Stimulated activated naive B cell treated with anti-CD40 and anti-IgM and Interleukin-4, amounts not matched to agents 10 μg/mL and 1 μg/mL and 100 μg/mL, for 72 hours (primary cell): Measurements from ENCODE around the gene DYRK1B.

Experiments
- ATAC-seq, 2 donors: fragments of 150-1000 bp; cut with Tn5 transposase; replicated peaks; 2 replicates each; pipeline ENCODE4 v1.10.0; 2021; ENCODE audit warnings: moderate library complexity in 1 of 2
- DNase-seq: peaks from one replicate; pipeline ENCODE4 v3.0.0; 2021
- H3K27ac Mint-ChIP-seq: one replicate; pipeline ENCODE4 v1.8.0; 2022; ENCODE audit warnings: mild to moderate bottlenecking, mixed read lengths
- H3K27me3 Mint-ChIP-seq, 2 donors: one replicate each; pipeline ENCODE4 v1.8.0; 2022; ENCODE audit warnings: mixed read lengths in 2 of 2
- H3K36me3 Mint-ChIP-seq, 2 donors: one replicate each; pipeline ENCODE4 v1.8.0; 2022; ENCODE audit warnings: mixed read lengths in 2 of 2, mild to moderate bottlenecking in 1 of 2
- H3K4me1 Mint-ChIP-seq, 2 donors: one replicate each; pipeline ENCODE4 v1.8.0; 2022; ENCODE audit warnings: mixed read lengths in 2 of 2, mild to moderate bottlenecking in 1 of 2
- H3K4me3 Mint-ChIP-seq, 2 donors: one replicate each; pipeline ENCODE4 v1.8.0; 2022; ENCODE audit warnings: mild to moderate bottlenecking in 2 of 2, mixed read lengths in 2 of 2, moderate library complexity in 1 of 2
- H3K9me3 Mint-ChIP-seq, 2 donors: one replicate each; pipeline ENCODE4 v1.8.0; 2022; ENCODE audit warnings: mixed read lengths in 2 of 2, mild to moderate bottlenecking in 1 of 2

The DYRK1B gene

DNA sequence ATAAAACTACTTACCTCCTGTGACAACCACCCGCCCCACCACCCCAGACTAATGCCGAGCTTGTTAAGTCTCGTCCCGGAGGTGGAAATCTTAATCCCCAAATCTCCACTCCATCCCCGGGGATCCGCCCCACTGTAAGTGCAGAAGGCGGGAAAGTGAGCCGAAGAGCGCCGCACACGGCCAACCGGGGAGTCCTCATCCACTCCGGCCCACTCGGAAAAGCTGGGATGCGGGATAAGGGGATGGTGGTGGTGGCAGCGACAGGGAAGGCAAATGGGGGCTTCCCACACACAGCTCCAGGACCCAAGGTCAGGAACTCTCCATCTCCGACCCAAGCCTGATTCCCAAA lies 11.6 kb upstream of the DYRK1B start:
- Mint-ChIP-seq H3K9me3 (no peaks in the 10 kb centered on the region), H3K4me3 (peak overlapping the region; percentile 90 to 97), H3K4me1 (peaks cover 38 to 46% of the 10 kb centered on the region in 2 donors), H3K27me3 (peaks cover 0 to 7% of the 10 kb centered on the region in 2 donors), H3K27ac (peak overlapping the region; percentile 98), H3K36me3 (peaks cover 11 to 26% of the 10 kb centered on the region in 2 donors)
- DNase-seq: no peak
- no peak for ATAC-seq

DNA sequence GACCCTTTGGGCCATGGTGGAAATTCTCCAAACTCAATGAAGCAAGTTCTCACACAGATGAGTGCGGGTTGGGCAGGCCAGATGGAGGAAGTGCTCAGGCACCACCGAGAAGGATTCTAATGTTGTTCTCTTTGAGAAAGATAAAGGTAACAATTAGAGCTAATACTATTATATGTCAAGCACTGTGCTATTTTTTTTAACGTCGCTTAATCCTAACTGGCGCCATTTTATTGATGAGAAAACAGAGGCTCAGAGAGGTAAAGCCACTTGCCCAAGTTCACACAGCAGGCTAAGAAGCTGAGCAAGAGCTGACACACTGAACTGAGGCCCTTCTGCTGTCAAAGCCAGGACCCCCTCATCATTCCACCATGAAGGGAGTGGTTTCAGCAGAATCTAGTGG lies 11.2 kb upstream of the DYRK1B start:
- H3K27ac Mint-ChIP-seq: peak overlapping the region; percentile 98
- H3K4me3 Mint-ChIP-seq: peak overlapping the region; percentile 90 to 97
- no peak for DNase-seq
- peaks cover 38 to 46% of the 10 kb centered on the region in 2 donors for H3K4me1 Mint-ChIP-seq
- ATAC-seq: no peak
- H3K9me3 Mint-ChIP-seq: no peaks in the 10 kb centered on the region
- peaks cover 14 to 30% of the 10 kb centered on the region in 2 donors for H3K36me3 Mint-ChIP-seq
- H3K27me3 Mint-ChIP-seq: peaks cover 0 to 7% of the 10 kb centered on the region in 2 donors

DNA sequence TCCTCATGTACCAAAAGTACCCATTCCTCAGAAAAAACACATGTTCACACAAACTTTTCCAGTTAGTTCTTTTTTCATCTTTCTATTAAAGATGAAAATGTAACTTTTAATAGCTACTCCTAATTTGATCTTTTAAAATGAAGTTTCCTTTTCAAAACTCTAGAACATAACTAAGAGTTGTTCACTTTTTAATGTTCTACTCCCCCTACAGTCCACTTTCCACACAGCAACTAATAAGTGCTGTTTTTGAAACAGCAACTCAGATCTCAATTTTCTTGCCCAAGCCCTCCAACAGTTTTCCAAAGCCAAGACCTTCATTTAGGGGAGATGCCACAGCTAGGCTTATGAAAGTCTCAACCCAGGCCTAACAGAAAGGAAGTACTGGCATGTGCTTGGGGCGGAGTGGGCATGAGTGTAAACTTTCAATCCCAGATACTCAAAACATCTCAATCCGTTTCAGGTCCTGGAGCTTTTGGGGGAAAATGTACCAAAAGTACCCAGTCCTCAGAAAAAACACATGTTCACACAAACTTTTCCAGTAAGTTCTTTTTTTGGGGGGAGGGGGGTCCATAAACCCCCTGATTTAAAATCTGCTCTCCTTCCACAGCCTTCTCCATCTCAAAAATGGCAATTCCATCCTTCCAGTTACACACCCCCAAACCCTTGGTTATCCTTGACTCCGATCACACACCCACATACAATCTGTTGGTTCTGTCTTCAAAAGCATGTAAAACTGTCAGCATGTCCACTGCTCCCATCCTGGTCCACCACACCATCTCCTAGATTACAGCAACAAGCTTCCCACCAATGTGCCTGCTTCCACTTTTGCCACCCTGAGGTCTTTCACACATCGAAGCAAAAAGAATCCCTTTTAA lies 10.2 kb upstream of the DYRK1B start:
- DNase-seq: no peak
- Mint-ChIP-seq H3K9me3 (no peaks in the 10 kb centered on the region), H3K4me1 (peaks cover 43 to 52% of the 10 kb centered on the region in 2 donors), H3K36me3 (peaks cover 22 to 40% of the 10 kb centered on the region in 2 donors), H3K27me3 (peaks cover 0 to 2% of the 10 kb centered on the region in 2 donors), H3K27ac (peak overlapping the region; percentile 98), H3K4me3 (peak overlapping the region; percentile 90 to 97)
- ATAC-seq: no peak

DNA sequence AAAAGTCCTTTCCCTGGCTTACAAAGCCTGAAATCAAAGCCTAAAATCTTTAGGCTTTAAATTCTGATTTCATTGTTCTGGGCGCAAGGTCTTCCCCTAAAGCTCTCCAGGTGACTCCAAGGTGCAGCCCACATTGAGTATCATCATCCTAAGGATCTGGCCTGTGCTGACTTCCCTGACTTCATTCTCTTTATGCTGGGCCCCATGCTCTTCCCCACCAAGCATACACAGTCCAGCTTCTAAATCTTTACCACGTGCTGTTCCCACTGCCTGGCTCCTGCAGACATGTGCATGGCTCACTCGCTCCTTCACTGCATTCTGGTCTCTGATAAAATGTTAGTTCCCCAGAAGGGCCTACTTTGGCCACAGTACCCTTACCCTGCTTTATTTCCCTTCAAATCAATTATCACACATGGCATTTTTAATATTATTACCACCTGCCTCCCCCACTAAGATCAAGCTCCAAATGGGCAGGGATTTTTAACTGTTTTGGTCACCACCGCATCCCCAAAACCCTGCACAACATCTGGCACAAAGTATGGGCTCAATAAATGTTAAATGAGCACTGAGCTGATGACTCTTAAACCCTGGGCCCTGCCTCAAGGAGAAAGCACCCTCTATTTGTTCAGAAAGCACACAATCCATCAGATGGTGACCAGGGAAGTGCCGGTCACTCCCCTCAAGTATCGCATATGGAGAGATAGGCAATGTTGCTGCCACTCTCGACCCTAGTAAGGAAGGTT lies 8.9 kb upstream of the DYRK1B start:
- DNase-seq: no peak
- Mint-ChIP-seq H3K27ac (peak overlapping the region; percentile 69), H3K4me3 (peak overlapping the region in 1 of 2 donors; percentile 1), H3K9me3 (no peaks in the 10 kb centered on the region), H3K36me3 (peaks cover 24 to 42% of the 10 kb centered on the region in 2 donors), H3K4me1 (peaks cover 43 to 53% of the 10 kb centered on the region in 2 donors), H3K27me3 (no peaks in the 10 kb centered on the region)
- no peak for ATAC-seq

DNA sequence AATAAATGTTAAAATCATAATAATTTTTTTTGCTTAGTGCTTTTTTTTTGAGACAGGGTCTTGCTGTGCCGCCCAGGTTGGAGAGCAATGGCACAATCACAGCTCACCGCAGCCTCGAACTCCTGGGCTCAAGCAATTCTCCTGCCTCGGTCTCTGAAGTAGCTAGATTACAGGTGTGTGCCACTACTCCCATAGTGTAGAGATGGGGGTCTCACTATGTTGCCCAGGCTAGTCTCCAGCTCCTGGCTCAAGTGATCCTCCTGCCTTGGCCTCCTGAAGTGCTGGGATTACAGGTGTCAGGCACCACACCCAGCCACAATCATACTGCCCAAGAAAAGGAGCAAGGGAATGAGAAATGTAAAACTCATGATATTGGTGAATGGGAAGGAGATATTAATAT lies 7.1 kb upstream of the DYRK1B start:
- Mint-ChIP-seq H3K36me3 (peaks cover 34 to 57% of the 10 kb centered on the region in 2 donors), H3K9me3 (no peaks in the 10 kb centered on the region), H3K27me3 (no peaks in the 10 kb centered on the region), H3K4me1 (peaks cover 34 to 46% of the 10 kb centered on the region in 2 donors), H3K4me3 (no peak overlapping the region), H3K27ac (no peak overlapping the region)
- no peak for DNase-seq
- ATAC-seq: no peak

DNA sequence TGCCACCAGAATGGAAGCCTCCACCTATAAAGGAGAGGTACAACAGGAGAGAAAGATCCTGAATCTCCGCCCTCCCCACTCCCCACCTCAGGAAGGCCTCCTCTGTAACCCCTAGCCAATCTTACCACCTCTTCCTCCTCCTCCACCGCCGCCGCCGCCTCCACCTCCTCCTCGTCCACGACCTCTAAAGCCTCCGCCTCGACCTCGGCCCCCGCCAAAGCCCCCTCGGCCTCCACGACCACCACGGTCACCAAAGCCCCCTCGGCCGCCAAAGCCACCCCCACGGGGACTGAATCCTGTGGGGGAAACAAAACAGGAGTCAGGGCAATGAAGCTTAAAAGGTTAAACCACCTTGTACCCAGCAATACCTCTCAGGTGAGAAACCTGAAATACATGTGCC lies 6.5 kb upstream of the DYRK1B start:
- no peak overlapping the region for H3K4me3 Mint-ChIP-seq
- peaks cover 31 to 57% of the 10 kb centered on the region in 2 donors for H3K36me3 Mint-ChIP-seq
- H3K9me3 Mint-ChIP-seq: no peaks in the 10 kb centered on the region
- H3K27ac Mint-ChIP-seq: peak overlapping the region; percentile 5
- ATAC-seq (no peak), DNase-seq (no peak)
- no peaks in the 10 kb centered on the region for H3K27me3 Mint-ChIP-seq
- peaks cover 32 to 46% of the 10 kb centered on the region in 2 donors for H3K4me1 Mint-ChIP-seq

DNA sequence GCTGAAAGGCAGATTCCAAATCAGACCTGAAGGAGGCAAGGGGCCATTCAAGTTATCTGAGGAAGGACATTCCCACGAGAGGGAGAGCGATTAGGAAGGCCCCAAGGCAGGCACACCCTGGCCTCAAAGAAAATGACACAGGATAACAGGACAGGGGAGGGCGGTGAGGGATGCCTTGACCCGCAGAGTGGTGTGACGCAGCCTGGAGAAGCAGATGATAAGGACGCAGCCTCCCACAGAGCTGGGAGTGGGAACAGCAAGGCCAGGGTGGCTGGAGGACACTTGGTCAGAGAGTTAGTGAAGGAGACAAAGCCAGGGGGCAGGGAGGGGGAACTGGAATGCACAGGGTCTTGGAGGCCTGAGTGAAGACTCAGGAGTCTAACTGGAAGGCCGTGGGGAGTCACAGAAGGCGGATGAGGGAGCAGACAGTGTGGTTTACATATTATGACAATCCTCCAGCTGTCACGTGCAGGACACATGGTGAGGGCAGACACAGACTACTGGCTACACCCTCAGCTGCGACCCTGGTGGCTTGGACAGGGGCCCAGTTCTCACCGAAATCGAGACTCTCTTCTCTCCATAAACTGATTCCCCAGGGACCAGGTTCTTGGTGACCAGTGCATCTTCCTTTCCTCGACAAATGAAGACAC lies 5.8 kb upstream of the DYRK1B start:
- Mint-ChIP-seq H3K36me3 (peaks cover 29 to 55% of the 10 kb centered on the region in 2 donors), H3K27ac (no peak overlapping the region), H3K4me3 (no peak overlapping the region), H3K27me3 (no peaks in the 10 kb centered on the region), H3K4me1 (peaks cover 29 to 40% of the 10 kb centered on the region in 2 donors), H3K9me3 (no peaks in the 10 kb centered on the region)
- DNase-seq (no peak), ATAC-seq (no peak)

DNA sequence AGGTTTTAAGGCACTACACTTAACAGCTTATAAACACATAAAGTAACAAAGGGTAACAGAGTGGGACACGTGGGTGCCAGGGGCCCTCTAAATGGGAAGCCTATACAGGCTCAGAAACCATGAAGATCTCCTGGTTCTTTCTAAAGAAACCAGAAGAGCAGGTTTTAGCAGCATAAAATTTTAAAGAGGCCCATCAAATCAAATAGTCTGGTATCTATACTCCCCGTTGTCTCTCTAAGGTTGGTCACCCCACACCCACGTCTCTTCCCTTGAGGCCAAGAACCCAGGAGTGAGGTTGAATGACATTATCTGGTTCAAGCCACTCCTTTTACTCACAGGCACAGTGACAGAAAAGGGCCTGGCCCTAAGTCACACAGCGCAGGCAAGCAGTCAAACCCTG lies 4.6 kb upstream of the DYRK1B start:
- no peaks in the 10 kb centered on the region for H3K27me3 Mint-ChIP-seq
- no peak for DNase-seq
- no peak for ATAC-seq
- peaks cover 2 to 3% of the 10 kb centered on the region in 2 donors for H3K9me3 Mint-ChIP-seq
- H3K36me3 Mint-ChIP-seq: peaks cover 32 to 53% of the 10 kb centered on the region in 2 donors
- no peak overlapping the region for H3K4me3 Mint-ChIP-seq
- H3K27ac Mint-ChIP-seq: no peak overlapping the region
- H3K4me1 Mint-ChIP-seq: peaks cover 26 to 37% of the 10 kb centered on the region in 2 donors

DNA sequence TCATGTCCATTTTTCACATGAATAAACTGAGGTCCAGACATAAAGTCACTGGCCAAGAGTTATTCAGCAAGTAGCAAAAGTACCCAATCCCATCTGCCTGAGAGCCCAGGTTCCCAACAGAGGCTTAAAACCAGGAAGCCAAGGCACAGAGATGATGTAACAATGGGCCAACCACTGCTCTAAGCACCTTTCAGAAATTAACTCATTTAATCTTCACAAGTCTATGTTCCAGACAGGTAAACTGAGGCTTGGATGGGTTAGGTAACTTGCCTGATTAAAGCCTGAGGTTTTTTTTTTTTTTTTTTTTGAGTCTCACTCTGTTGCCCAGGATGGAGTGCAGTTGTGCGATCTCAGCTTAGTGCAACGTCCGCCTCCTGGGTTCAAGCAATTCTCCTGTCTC lies 4.0 kb upstream of the DYRK1B start:
- peaks cover 25 to 35% of the 10 kb centered on the region in 2 donors for H3K4me1 Mint-ChIP-seq
- H3K4me3 Mint-ChIP-seq: no peak overlapping the region
- no peaks in the 10 kb centered on the region for H3K27me3 Mint-ChIP-seq
- no peak overlapping the region for H3K27ac Mint-ChIP-seq
- peaks cover 2 to 3% of the 10 kb centered on the region in 2 donors for H3K9me3 Mint-ChIP-seq
- DNase-seq (no peak), ATAC-seq (no peak)
- H3K36me3 Mint-ChIP-seq: peaks cover 32 to 51% of the 10 kb centered on the region in 2 donors

DNA sequence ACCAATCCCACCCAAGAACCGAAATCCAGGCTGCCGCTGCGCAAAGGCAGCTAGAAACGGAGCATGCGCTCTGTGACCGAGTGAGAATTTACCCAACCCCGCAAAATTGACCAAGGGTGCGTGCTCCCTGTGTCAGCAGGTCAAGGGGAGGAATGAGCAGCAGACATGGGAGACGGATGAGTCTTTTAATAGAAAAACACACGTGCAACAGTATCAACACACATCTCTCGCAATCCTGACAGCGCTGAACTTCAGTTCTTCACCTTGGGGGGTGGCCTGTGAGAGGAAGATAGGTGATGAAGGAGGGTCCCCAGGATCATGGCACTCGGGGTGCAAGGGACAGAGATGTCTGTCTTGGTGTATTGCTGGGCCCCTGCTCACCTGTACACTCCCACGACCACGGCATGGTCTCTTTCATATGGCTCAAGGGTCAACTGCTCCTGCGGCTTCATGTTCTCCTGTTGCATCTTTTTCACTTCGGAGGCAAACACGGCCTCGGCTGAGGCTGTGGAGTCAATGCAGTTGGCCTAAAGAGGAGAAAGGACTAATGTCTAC lies 402 bp upstream of the DYRK1B start:
- Mint-ChIP-seq H3K4me3 (peak overlapping the region; percentile 79 to 92), H3K4me1 (peaks cover 27 to 33% of the 10 kb centered on the region in 2 donors)

DNA sequence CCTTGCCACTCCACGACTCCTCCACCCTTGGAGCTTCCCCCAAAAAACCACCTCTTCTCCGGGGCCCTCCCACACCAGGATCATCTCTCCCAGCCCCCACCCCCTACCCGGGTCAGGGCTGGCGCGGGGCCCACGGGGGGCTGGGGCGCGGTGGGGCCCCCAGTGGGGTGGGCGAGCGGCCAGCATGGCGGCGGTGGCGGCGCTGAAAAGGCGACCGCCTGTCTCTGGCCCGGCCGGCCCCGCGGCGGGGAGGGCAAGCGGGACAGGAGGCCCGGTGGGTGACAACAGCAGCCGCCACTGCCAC lies 850 bp downstream of the DYRK1B start:
- DNase-seq (no peak), ATAC-seq (no peak)
- H3K36me3 Mint-ChIP-seq: peaks cover 43 to 66% of the 10 kb centered on the region in 2 donors
- no peaks in the 10 kb centered on the region for H3K27me3 Mint-ChIP-seq
- peak overlapping the region; percentile 91 for H3K27ac Mint-ChIP-seq
- peak overlapping the region; percentile 79 to 92 for H3K4me3 Mint-ChIP-seq
- H3K4me1 Mint-ChIP-seq: peaks cover 34 to 42% of the 10 kb centered on the region in 2 donors
- H3K9me3 Mint-ChIP-seq: peaks cover 2 to 3% of the 10 kb centered on the region in 2 donors

More for the DNA sequence above, 402 bp upstream of the DYRK1B start:
- Mint-ChIP-seq H3K9me3 (peaks cover 2 to 3% of the 10 kb centered on the region in 2 donors), H3K27ac (peak overlapping the region; percentile 91), H3K27me3 (no peaks in the 10 kb centered on the region), H3K36me3 (peaks cover 36 to 58% of the 10 kb centered on the region in 2 donors)
- DNase-seq: no peak
- no peak for ATAC-seq

DNA sequence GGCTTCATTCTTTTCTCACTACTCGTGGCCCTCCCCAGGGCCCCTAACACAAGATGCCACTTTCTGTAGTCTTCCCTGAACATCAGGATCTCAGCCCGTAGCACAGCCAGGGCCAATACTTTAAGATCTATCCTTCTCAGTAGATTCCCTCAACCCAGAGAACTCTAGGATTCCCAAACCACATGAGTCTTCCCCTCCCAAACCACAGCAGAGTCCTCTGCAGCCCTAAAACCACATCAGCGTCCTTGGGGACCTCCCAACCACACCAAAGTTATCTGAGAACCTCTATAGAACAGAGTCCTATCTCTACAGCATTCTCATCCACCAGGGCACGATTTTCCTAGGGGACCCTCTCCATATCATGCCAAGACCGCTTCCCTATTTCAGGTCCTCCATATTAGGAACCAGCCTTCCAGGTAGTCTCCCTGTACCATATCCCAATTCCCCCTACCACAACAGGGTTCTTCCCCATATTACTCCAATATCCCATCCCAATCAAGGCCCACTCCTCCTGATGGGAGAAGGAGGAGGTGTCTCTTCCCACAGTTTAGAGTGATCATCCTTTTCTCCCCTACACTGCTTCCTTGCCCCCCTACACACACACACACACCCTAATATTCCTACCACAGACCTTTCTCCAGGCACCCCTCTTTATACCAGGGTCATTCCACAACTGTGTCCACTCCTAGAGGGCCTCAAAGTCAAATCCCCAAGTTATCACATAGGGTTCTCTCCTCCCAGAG lies 1.4 kb downstream of the DYRK1B start:
- DNase-seq (no peak), ATAC-seq (no peak)
- H3K4me3 Mint-ChIP-seq: peak overlapping the region; percentile 75 to 92
- H3K4me1 Mint-ChIP-seq: peaks cover 34 to 42% of the 10 kb centered on the region in 2 donors
- no peaks in the 10 kb centered on the region for H3K27me3 Mint-ChIP-seq
- H3K27ac Mint-ChIP-seq: peak overlapping the region; percentile 86
- peaks cover 2 to 3% of the 10 kb centered on the region in 2 donors for H3K9me3 Mint-ChIP-seq
- H3K36me3 Mint-ChIP-seq: peaks cover 44 to 67% of the 10 kb centered on the region in 2 donors

DNA sequence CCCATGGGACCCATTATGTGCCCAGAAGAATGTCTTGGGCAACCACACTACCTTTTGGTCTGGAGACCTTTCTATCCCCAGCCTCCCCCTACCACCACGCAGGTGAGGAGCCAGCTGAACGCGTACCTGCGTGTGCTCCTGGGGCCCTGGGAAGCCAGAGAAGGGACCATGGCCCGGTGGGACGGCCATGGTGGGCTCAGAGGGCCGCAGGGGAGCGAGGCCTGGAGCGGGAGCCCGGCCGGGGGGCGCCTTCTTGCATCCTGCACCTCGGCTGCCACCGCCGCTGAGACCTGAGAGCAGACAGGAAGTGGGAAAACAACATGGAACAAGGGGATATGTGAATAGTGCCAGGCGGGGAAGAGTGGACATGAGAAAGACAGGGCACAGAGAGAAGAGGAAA lies 2.3 kb downstream of the DYRK1B start:
- DNase-seq (no peak), ATAC-seq (no peak)
- peak overlapping the region; percentile 75 to 92 for H3K4me3 Mint-ChIP-seq
- H3K36me3 Mint-ChIP-seq: peaks cover 46 to 69% of the 10 kb centered on the region in 2 donors
- H3K9me3 Mint-ChIP-seq: peaks cover 2 to 3% of the 10 kb centered on the region in 2 donors
- peaks cover 34 to 42% of the 10 kb centered on the region in 2 donors for H3K4me1 Mint-ChIP-seq
- H3K27ac Mint-ChIP-seq: no peak overlapping the region
- no peaks in the 10 kb centered on the region for H3K27me3 Mint-ChIP-seq
